Measurements from ENCODE around the gene FOXK1. TPM values are rescaled to one million over a fixed set of nuclear protein-coding genes. Genes with fewer than 3 reads are reported as not detected.

FOXK1 gene
- total and polyA plus RNA-seq, 9 of the 15 experiments (the other 6 are each of a cell fraction or from before 2014, with no cell fraction given) = 0.32 to 45.5 (median 8.1) TPM

- H3K36me3 ChIP-seq (ENCODE audit: control insufficient read depth, insufficient read depth, low read length) = no peaks in the 10 kb centered on the region
- FAIRE-seq (no peak), ATAC-seq (peak; percentile 23; the same call in 2 of the 3 replicates), DNase-seq (ENCODE audit: extremely low read depth in 1 of 4, low spot score in 3 of 4) (no peak)
- no peak overlapping the region for H3K9ac ChIP-seq (ENCODE audit: insufficient read depth in 1 of 2, low read depth in 2 of 2, low read length in 2 of 2)
- H3K27me3 ChIP-seq (ENCODE audit: control insufficient read depth in 2 of 2, insufficient read depth in 2 of 2, low read length in 2 of 2) = no peaks in the 10 kb centered on the region
- CTCF ChIA-PET (ENCODE audit: low intra/inter-chr PET ratio) = no interaction called here
- 0 out of 2 replicates have a peak overlapping the region, but pooled peaks have one; percentile 22 for H2AFZ ChIP-seq (ENCODE audit: low read depth, low read length)
- H3K4me3 ChIP-seq = no peak overlapping the region
- no peaks in the 10 kb centered on the region for H4K20me1 ChIP-seq (replicated peaks; ENCODE audit: control insufficient read depth, insufficient read depth, low read length)
- in situ Hi-C loops (cut with MboI) = no loop called here
- no peak overlapping the region for H3K27ac ChIP-seq (ENCODE audit: extremely low read depth, low read depth, low read length)
- no peaks in the 10 kb centered on the region for H3K9me1 ChIP-seq (ENCODE audit: control insufficient read depth, insufficient read depth, low read length)
- no peaks in the 10 kb centered on the region for H3K4me1 ChIP-seq (replicated peaks in 1 of 2; ENCODE audit: control insufficient read depth in 2 of 2, insufficient read depth in 2 of 2, low read length in 2 of 2)
- POLR2A ChIA-PET = interaction anchor here (0.6 kb wide), 1 partner anchor 757 kb away, joined by 3 read pairs; no protein-coding TSS in a partner anchor
- H3K4me2 ChIP-seq (ENCODE audit: insufficient read depth, low read length) = no peak overlapping the region
- no peaks in the 10 kb centered on the region for H3K9me3 ChIP-seq (replicated peaks; ENCODE audit: control insufficient read depth, insufficient read depth, low read depth, low read length)
- BruUV-seq (replicated peaks) = no TSS peak
- WGBS (ENCODE audit: insufficient coverage, low coverage, missing lambda C conversion rate) = 27% methylated on average over 2 of the region's 2 CpGs
- TF ChIP-seq POLR2AphosphoS2 (IDR thresholded peaks at IDR 0.05; ENCODE audit: low read length) (no peak), CEBPG (CRISPR knock-in tag; IDR thresholded peaks at IDR 0.05) (peak; percentile 55), CEBPG (tag; conservative IDR thresholded peaks at IDR 0.05 in 1 of 2, IDR thresholded peaks at IDR 0.05 in 1 of 2) (peak; percentile 77 to 90), RHOXF2B (CRISPR knock-in tag; conservative IDR thresholded peaks at IDR 0.05) (no peak), ATF3 (IDR thresholded peaks at IDR 0.05) (peak; percentile 83), ATF3 (CRISPR knock-in tag; conservative IDR thresholded peaks at IDR 0.05) (no peak), HMBOX1 (IDR thresholded peaks at IDR 0.05) (peak; percentile 68; the same call in 1 of the 2 replicates), HINFP (tag; conservative IDR thresholded peaks at IDR 0.05; ENCODE audit: low read depth) (no peak), ATF4 (CRISPR knock-in tag; IDR thresholded peaks at IDR 0.05) (peak; percentile 52; the same call in 1 of the 2 replicates), CEBPB (tag; IDR thresholded peaks at IDR 0.05) (peak; percentile 63), ZNF655 (CRISPR knock-in tag; IDR thresholded peaks at IDR 0.05) (no peak), ATF7 (IDR thresholded peaks at IDR 0.05) (peak; percentile 25; the same call in 1 of the 2 replicates)
- intact Hi-C loops (cut with micrococcal nuclease) = no loop called here
- no peaks in the 10 kb centered on the region for H3K79me2 ChIP-seq (ENCODE audit: control insufficient read depth, insufficient read depth, low read length)
Measured at GRCh38 chr7:4665661-4666060, 16.4 kb upstream of the FOXK1 start.

All from K562 (cell line).